SU-DHL-6 (cell line): ENCODE measurements around the gene GABRA4.

Source experiments
- CTCF ChIP-seq: fragments of 200-600 bp; sonication (generic); IDR thresholded peaks from one replicate; pipeline ENCODE4 v1.5.1; 2017; ENCODE audit warnings: antibody characterized with exemption, mild to moderate bottlenecking, low read length, moderate library complexity; ENCODE audit not compliant: insufficient read depth, poor library complexity, severe bottlenecking
- EZH2phosphoT487 ChIP-seq: fragments of 200-600 bp; sonication (generic), shearing (Covaris generic); conservative IDR thresholded peaks from 2 replicates; pipeline ENCODE4 v1.6.1; 2018; ENCODE audit warnings: mild to moderate bottlenecking, antibody characterized with exemption, low read length, moderate library complexity, mixed read lengths

- TF ChIP-seq CTCF, result no peak
- no peak for TF ChIP-seq EZH2phosphoT487
Observed at GRCh38 chr4:46984781-46985180, 8.6 kb downstream of the GABRA4 start.
